T-helper 1 cell treated with Interleukin-12 subunit alpha and Interleukin-12 subunit beta and Interleukin-4 antibody, amounts not matched to agents 30 ng/mL and 1 ng/mL, for 36 hours (primary cell): ENCODE data around the gene ZBBX. TPM values are rescaled to one million over a fixed set of nuclear protein-coding genes. Genes with fewer than 3 reads are reported as not detected.

Source experiments
- intact Hi-C: fragments of 100-400 bp; cut with micrococcal nuclease; formaldehyde crosslinking; loops from one replicate; pipeline ENCODE4 v1.15.1; 2024
- total RNA-seq: library from RNA; stranded (reverse); gene quantifications from 2 replicates; pipeline ENCODE4 v1.2.3, GENCODE V29; 2022

The ZBBX gene
- total RNA-seq, 1 donor from 2014 or later, result not detected

- intact Hi-C loops, result no loop called here
Observed at GRCh38 chr3:167318306-167318705, 61.8 kb downstream of the ZBBX start.

GRCh38 chr3:167306319-167306718 lies 73.8 kb downstream of the ZBBX start:
- intact Hi-C loops, result no loop called here

- intact Hi-C loops, result no loop called here
Observed at GRCh38 chr3:167305340-167305890, 74.7 kb downstream of the ZBBX start.

- intact Hi-C loops, result no loop called here
Observed at GRCh38 chr3:167304077-167304476, 76.0 kb downstream of the ZBBX start.

GRCh38 chr3:167302678-167303077 lies 77.4 kb downstream of the ZBBX start:
- intact Hi-C loops, result no loop called here

GRCh38 chr3:167300207-167300606 lies 79.9 kb downstream of the ZBBX start:
- intact Hi-C loops, result no loop called here

GRCh38 chr3:167289435-167289834 lies 90.7 kb downstream of the ZBBX start:
- intact Hi-C loops, result no loop called here

GRCh38 chr3:167288737-167289136 lies 91.4 kb downstream of the ZBBX start:
- intact Hi-C loops, result no loop called here

GRCh38 chr3:167287308-167287707 lies 92.8 kb downstream of the ZBBX start:
- intact Hi-C loops, result no loop called here

GRCh38 chr3:167274141-167274874 lies 105.8 kb downstream of the ZBBX start:
- intact Hi-C loops, result no loop called here

GRCh38 chr3:167253037-167253436 lies 127.1 kb downstream of the ZBBX start:
- intact Hi-C loops, result no loop called here

GRCh38 chr3:167251678-167252077 lies 128.4 kb downstream of the ZBBX start:
- intact Hi-C loops, result no loop called here

GRCh38 chr3:167246252-167246651 lies 133.8 kb downstream of the ZBBX start:
- intact Hi-C loops, result no loop called here

GRCh38 chr3:167241048-167241845 lies 138.8 kb downstream of the ZBBX start:
- intact Hi-C loops, result no loop called here

GRCh38 chr3:167228135-167228534 lies 152.0 kb downstream of the ZBBX start:
- intact Hi-C loops, result no loop called here

- intact Hi-C loops, result no loop called here
Observed at GRCh38 chr3:167225821-167226220, 154.3 kb downstream of the ZBBX start.

- intact Hi-C loops, result no loop called here
Observed at GRCh38 chr3:167209011-167209410, 171.1 kb downstream of the ZBBX start.

- intact Hi-C loops, result no loop called here
Observed at GRCh38 chr3:167203062-167203461, 177.0 kb downstream of the ZBBX start.

- intact Hi-C loops, result no loop called here
Observed at GRCh38 chr3:167198949-167199600, 181.0 kb downstream of the ZBBX start.
